ENCODE results near the gene DHX36. TPM values are rescaled to one million over a fixed set of nuclear protein-coding genes. Genes with fewer than 3 reads are reported as not detected.

DHX36 gene
- total RNA-seq, 1 experiment from 2014 or later, result 87.3 TPM

DNA sequence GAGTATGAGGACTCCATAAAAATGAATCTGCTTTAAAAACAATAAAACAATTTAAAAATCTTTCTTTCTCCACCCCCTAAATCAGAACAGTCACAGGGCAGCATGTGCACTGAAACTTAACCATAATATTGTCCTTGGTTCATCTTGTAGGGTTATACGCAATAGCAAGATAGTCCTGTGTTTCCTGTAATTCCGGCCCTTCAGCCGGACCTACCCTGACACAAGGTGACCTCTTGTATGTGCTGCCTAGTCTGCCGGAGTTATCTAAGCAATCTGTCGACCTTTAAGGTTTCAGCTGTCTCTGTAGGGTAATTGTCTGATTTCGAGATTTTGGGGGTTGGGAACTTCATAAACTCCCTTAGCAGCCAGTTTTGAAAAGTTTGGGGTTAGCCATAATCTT, 99.9 kb downstream of the DHX36 start:
- H3K36me3 Mint-ChIP-seq (ENCODE audit: insufficient read depth, unreplicated experiment), result peaks cover 12% of the 10 kb centered on the region
- TF ChIP-seq, protein P1, sequence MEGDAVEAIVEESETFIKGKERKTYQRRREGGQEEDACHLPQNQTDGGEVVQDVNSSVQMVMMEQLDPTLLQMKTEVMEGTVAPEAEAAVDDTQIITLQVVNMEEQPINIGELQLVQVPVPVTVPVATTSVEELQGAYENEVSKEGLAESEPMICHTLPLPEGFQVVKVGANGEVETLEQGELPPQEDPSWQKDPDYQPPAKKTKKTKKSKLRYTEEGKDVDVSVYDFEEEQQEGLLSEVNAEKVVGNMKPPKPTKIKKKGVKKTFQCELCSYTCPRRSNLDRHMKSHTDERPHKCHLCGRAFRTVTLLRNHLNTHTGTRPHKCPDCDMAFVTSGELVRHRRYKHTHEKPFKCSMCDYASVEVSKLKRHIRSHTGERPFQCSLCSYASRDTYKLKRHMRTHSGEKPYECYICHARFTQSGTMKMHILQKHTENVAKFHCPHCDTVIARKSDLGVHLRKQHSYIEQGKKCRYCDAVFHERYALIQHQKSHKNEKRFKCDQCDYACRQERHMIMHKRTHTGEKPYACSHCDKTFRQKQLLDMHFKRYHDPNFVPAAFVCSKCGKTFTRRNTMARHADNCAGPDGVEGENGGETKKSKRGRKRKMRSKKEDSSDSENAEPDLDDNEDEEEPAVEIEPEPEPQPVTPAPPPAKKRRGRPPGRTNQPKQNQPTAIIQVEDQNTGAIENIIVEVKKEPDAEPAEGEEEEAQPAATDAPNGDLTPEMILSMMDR (IDR thresholded peaks at IDR 0.05; ENCODE audit: insufficient read depth in 1 of 2, low read depth in 1 of 2, low read length in 1 of 2, severe bottlenecking in 1 of 2, unreplicated experiment in 1 of 2), result no peak
- no peaks in the 10 kb centered on the region for H3K36me3 ChIP-seq (ENCODE audit: control insufficient read depth, insufficient read depth, low read length)
- H3K4me3 Mint-ChIP-seq (ENCODE audit: unreplicated experiment), result no peak overlapping the region
- H3K27me3 Mint-ChIP-seq (ENCODE audit: insufficient read depth, unreplicated experiment), result no peaks in the 10 kb centered on the region
- no peaks in the 10 kb centered on the region for H3K9me3 ChIP-seq
- peaks cover 12% of the 10 kb centered on the region for H3K4me1 Mint-ChIP-seq (ENCODE audit: low read depth, unreplicated experiment)
- intact Hi-C loops (cut with micrococcal nuclease; ENCODE audit: unreplicated experiment), result no loop called here
- H3K27me3 ChIP-seq (replicated peaks; ENCODE audit: control insufficient read depth, insufficient read depth, low read length), result no peaks in the 10 kb centered on the region
- no peaks in the 10 kb centered on the region for H3K9me3 Mint-ChIP-seq (ENCODE audit: unreplicated experiment)
- H3K27ac Mint-ChIP-seq (ENCODE audit: unreplicated experiment), result no peak overlapping the region
- H3K4me3 ChIP-seq (ENCODE audit: low read depth, low read length), result no peak overlapping the region
- peaks cover 22% of the 10 kb centered on the region for H3K4me1 ChIP-seq
- DNase-seq, result peak; percentile 47 to 51
- BruUV-seq (replicated peaks), result no TSS peak
- ChIA-PET CTCF (no interaction called here), POLR2A (no interaction called here)

DNA sequence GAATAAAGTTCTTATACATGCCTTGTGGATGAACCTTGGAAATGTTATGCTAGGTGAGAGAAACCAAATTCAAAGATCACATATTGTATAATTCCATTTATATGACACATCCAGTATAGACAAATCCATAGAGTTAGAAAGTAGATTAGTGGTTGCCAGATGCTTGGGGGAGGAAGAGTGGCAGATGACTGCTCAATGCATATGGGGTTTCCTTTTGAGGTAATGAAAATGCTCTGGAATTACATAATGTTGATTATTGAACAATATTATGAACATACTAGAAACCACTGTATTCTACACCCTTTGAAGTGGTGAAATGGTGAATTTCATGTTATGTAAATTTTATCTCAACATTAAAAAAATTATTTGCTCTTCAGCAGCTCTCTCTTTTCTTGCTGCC, 100.8 kb downstream of the DHX36 start:
- DNase-seq, result no peak
- H3K4me1 ChIP-seq, result peaks cover 14% of the 10 kb centered on the region; the same call in 1 of the 2 replicates
- peaks cover 11% of the 10 kb centered on the region for H3K4me1 Mint-ChIP-seq (ENCODE audit: low read depth, unreplicated experiment)
- H3K4me3 ChIP-seq (ENCODE audit: low read depth, low read length), result no peak overlapping the region
- TF ChIP-seq, protein P1 (IDR thresholded peaks at IDR 0.05; ENCODE audit: insufficient read depth in 1 of 2, low read depth in 1 of 2, low read length in 1 of 2, severe bottlenecking in 1 of 2, unreplicated experiment in 1 of 2), result no peak
- H3K9me3 Mint-ChIP-seq (ENCODE audit: unreplicated experiment), result no peaks in the 10 kb centered on the region
- no peaks in the 10 kb centered on the region for H3K36me3 ChIP-seq (ENCODE audit: control insufficient read depth, insufficient read depth, low read length)
- ChIA-PET CTCF (no interaction called here), POLR2A (no interaction called here)
- no peaks in the 10 kb centered on the region for H3K27me3 Mint-ChIP-seq (ENCODE audit: insufficient read depth, unreplicated experiment)
- no peaks in the 10 kb centered on the region for H3K27me3 ChIP-seq (replicated peaks; ENCODE audit: control insufficient read depth, insufficient read depth, low read length)
- intact Hi-C loops (cut with micrococcal nuclease; ENCODE audit: unreplicated experiment), result no loop called here
- no peak overlapping the region for H3K4me3 Mint-ChIP-seq (ENCODE audit: unreplicated experiment)
- H3K9me3 ChIP-seq, result no peaks in the 10 kb centered on the region
- H3K36me3 Mint-ChIP-seq (ENCODE audit: insufficient read depth, unreplicated experiment), result peaks cover 10% of the 10 kb centered on the region
- H3K27ac Mint-ChIP-seq (ENCODE audit: unreplicated experiment), result no peak overlapping the region
- BruUV-seq (replicated peaks), result no TSS peak

Other genes starting within 250 kb of the DHX36 start
- gene ARHGEF26, start 203.1 kb downstream of the DHX36 start, total RNA-seq (2022), result 19.3 and 20.8 TPM in 2 replicates
- gene GPR149, start 105.7 kb upstream of the DHX36 start, total RNA-seq (2022), result not detected in 2 replicates

All from Caco-2 (cell line).